ENCODE measurements around the gene FBXO34.

FBXO34 gene

GRCh38 chr14:55274751-55275150, 3.5 kb downstream of the FBXO34 start:
- no peak for TF ChIP-seq ZBTB7A (IDR thresholded peaks at IDR 0.05; ENCODE audit: low read depth)
- no peak for TF ChIP-seq RAD21 (IDR thresholded peaks at IDR 0.05; ENCODE audit: low read depth)
- no peak for TF ChIP-seq MAX (IDR thresholded peaks at IDR 0.05)
- TF ChIP-seq CREB1 (IDR thresholded peaks at IDR 0.05; ENCODE audit: low read depth) = no peak
- TF ChIP-seq FOXM1 (IDR thresholded peaks at IDR 0.05; ENCODE audit: borderline replicate concordance, low read depth) = no peak
- no peak for TF ChIP-seq NFIC (IDR thresholded peaks at IDR 0.05)
- TF ChIP-seq EGR1 (IDR thresholded peaks at IDR 0.05) = no peak

DNA sequence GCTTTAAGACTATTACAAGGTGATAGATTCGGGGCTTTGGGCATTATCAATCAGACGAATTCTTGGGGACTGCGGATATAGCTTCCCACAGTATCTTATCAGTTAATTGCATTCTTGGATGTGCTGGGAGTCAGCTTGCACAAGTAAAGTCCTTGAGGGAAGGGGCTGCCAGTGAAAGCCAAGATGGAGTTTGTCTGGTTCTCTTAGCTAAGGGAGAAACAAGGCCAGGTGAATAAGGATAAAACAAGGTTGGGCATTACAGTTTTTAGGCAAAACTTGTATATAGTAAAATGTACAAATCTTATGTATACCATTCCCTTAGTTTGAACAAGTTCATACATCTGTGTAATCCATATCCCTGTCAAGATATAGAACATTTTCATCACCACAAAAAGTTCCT, 5.5 kb downstream of the FBXO34 start:
- TF ChIP-seq MAX (IDR thresholded peaks at IDR 0.05) (no peak), RAD21 (IDR thresholded peaks at IDR 0.05; ENCODE audit: low read depth) (no peak), YY1 (IDR thresholded peaks at IDR 0.05; ENCODE audit: low read depth) (no peak), NFIC (IDR thresholded peaks at IDR 0.05) (no peak), TCF12 (IDR thresholded peaks at IDR 0.05; ENCODE audit: low read depth) (no peak), REST (IDR thresholded peaks at IDR 0.05; ENCODE audit: low read depth) (no peak), CREB1 (IDR thresholded peaks at IDR 0.05; ENCODE audit: low read depth) (no peak), EGR1 (IDR thresholded peaks at IDR 0.05) (no peak), ZBTB7A (IDR thresholded peaks at IDR 0.05; ENCODE audit: low read depth) (no peak), FOXM1 (IDR thresholded peaks at IDR 0.05; ENCODE audit: borderline replicate concordance, low read depth) (no peak), CEBPB (IDR thresholded peaks at IDR 0.05) (no peak), USF1 (IDR thresholded peaks at IDR 0.05) (no peak)

- TF ChIP-seq USF1 (IDR thresholded peaks at IDR 0.05) (no peak), ZBTB7A (IDR thresholded peaks at IDR 0.05; ENCODE audit: low read depth) (no peak), EGR1 (IDR thresholded peaks at IDR 0.05) (no peak), MAX (IDR thresholded peaks at IDR 0.05) (no peak)
Observed at GRCh38 chr14:55277972-55278740, 6.9 kb downstream of the FBXO34 start.

GRCh38 chr14:55279384-55279783, 8.2 kb downstream of the FBXO34 start:
- TF ChIP-seq CREB1 (IDR thresholded peaks at IDR 0.05; ENCODE audit: low read depth) (no peak), TAF1 (IDR thresholded peaks at IDR 0.05; ENCODE audit: low read depth) (no peak), YY1 (IDR thresholded peaks at IDR 0.05; ENCODE audit: low read depth) (no peak), TCF12 (IDR thresholded peaks at IDR 0.05; ENCODE audit: low read depth) (no peak), EP300 (IDR thresholded peaks at IDR 0.05; ENCODE audit: borderline replicate concordance) (no peak), NFIC (IDR thresholded peaks at IDR 0.05) (no peak), FOXM1 (IDR thresholded peaks at IDR 0.05; ENCODE audit: borderline replicate concordance, low read depth) (no peak), USF1 (IDR thresholded peaks at IDR 0.05) (no peak), CEBPB (IDR thresholded peaks at IDR 0.05) (no peak), EGR1 (IDR thresholded peaks at IDR 0.05) (no peak), RAD21 (IDR thresholded peaks at IDR 0.05; ENCODE audit: low read depth) (no peak), ZBTB7A (IDR thresholded peaks at IDR 0.05; ENCODE audit: low read depth) (no peak), MAX (IDR thresholded peaks at IDR 0.05) (no peak), TEAD4 (IDR thresholded peaks at IDR 0.05) (no peak), REST (IDR thresholded peaks at IDR 0.05; ENCODE audit: low read depth) (no peak)

GRCh38 chr14:55281316-55281839, 10.2 kb downstream of the FBXO34 start:
- TF ChIP-seq TEAD4 (IDR thresholded peaks at IDR 0.05) (no peak), RAD21 (IDR thresholded peaks at IDR 0.05; ENCODE audit: low read depth) (no peak)

All from Ishikawa (cell line).